ENCODE measurements around the gene RASGRP1.

GRCh38 chr15:38514601-38515000 is 50.0 kb downstream of the RASGRP1 start:
- TF ChIP-seq FOXK2 (IDR thresholded peaks at IDR 0.05) (no peak), ARNT (IDR thresholded peaks at IDR 0.05) (no peak), FOXA1 (IDR thresholded peaks at IDR 0.05) (no peak), CTBP1 (IDR thresholded peaks at IDR 0.05; ENCODE audit: borderline replicate concordance) (no peak), PKNOX1 (IDR thresholded peaks at IDR 0.05) (no peak), TARDBP (IDR thresholded peaks at IDR 0.05) (no peak), HDGF (IDR thresholded peaks at IDR 0.05; ENCODE audit: borderline replicate concordance) (no peak), ELF4 (IDR thresholded peaks at IDR 0.05) (no peak), BHLHE40 (IDR thresholded peaks at IDR 0.05; ENCODE audit: borderline replicate concordance) (no peak), NFRKB (IDR thresholded peaks at IDR 0.05) (no peak), ZNF384 (IDR thresholded peaks at IDR 0.05) (no peak)
